DMS 273 treated with DMSO at 0.1 percent for 48 hours (cell line): ENCODE measurements around the gene TULP4.

ENCODE experiments used
- DNase-seq: peaks from one replicate; lab custom pipeline; 2025; lab: John Stamatoyannopoulos, UW

TULP4 gene

GRCh38 chr6:158559895-158560835 lies 247.9 kb downstream of the TULP4 start, which contains the start of gene TMEM181:
TMEM181 (plus strand) TSS chr6:158560091; CDS start chr6:158560225, 134 bp downstream.
- DNase-seq = peak; percentile 49

- no peak for DNase-seq
These were observed 248.6 kb downstream of the TULP4 start for GRCh38 chr6:158560836-158561320.
